T-helper 2 cell treated with Interferon-gamma antibody and Interleukin-4, amounts not matched to agents 5 μg/mL and 100 μg/mL, for 36 hours (primary cell): Measurements from ENCODE around the gene ERLIN1.
"Not testable (repeated sequence)": the region's sequence is repeated elsewhere in the genome, so short reads cannot be mapped to it uniquely, and the experiment has no call there.

Source experiments
- DNase-seq: peaks from one replicate; pipeline ENCODE4 v3.0.0; 2021; ENCODE audit warnings: low spot score
- H3K27ac Mint-ChIP-seq: one replicate; pipeline ENCODE4 v1.8.0; 2021; ENCODE audit warnings: mild to moderate bottlenecking, mixed read lengths
- H3K27me3 Mint-ChIP-seq: one replicate; pipeline ENCODE4 v1.8.0; 2021; ENCODE audit warnings: low read depth, mixed read lengths
- H3K36me3 Mint-ChIP-seq: one replicate; pipeline ENCODE4 v1.8.0; 2021; ENCODE audit warnings: low read depth, mixed read lengths
- H3K4me1 Mint-ChIP-seq: one replicate; pipeline ENCODE4 v1.8.0; 2021; ENCODE audit warnings: low read depth, mixed read lengths
- H3K4me3 Mint-ChIP-seq: one replicate; pipeline ENCODE4 v1.8.0; 2022; ENCODE audit warnings: mild to moderate bottlenecking, moderate library complexity, mixed read lengths
- H3K9me3 Mint-ChIP-seq: one replicate; pipeline ENCODE4 v1.8.0; 2021; ENCODE audit warnings: mixed read lengths

ERLIN1 gene

GRCh38 chr10:100133801-100134200, 52.0 kb downstream of the ERLIN1 start:
- Mint-ChIP-seq H3K4me3 (no peak overlapping the region), H3K4me1 (no peaks in the 10 kb centered on the region), H3K9me3 (peaks cover 13% of the 10 kb centered on the region), H3K27me3 (peaks cover 30% of the 10 kb centered on the region), H3K27ac (no peak overlapping the region), H3K36me3 (no peaks in the 10 kb centered on the region)
- DNase-seq, result no peak

GRCh38 chr10:100132427-100132826, 53.4 kb downstream of the ERLIN1 start:
- Mint-ChIP-seq H3K9me3 (peaks cover 13% of the 10 kb centered on the region), H3K4me3 (no peak overlapping the region), H3K36me3 (no peaks in the 10 kb centered on the region), H3K4me1 (no peaks in the 10 kb centered on the region), H3K27me3 (peaks cover 38% of the 10 kb centered on the region), H3K27ac (no peak overlapping the region)
- no peak for DNase-seq

GRCh38 chr10:100131571-100131970, 54.3 kb downstream of the ERLIN1 start:
- DNase-seq, result no peak
- Mint-ChIP-seq H3K36me3 (no peaks in the 10 kb centered on the region), H3K4me1 (no peaks in the 10 kb centered on the region), H3K27me3 (peaks cover 38% of the 10 kb centered on the region), H3K27ac (no peak overlapping the region), H3K4me3 (no peak overlapping the region), H3K9me3 (peaks cover 12% of the 10 kb centered on the region)

- no peak overlapping the region for H3K27ac Mint-ChIP-seq
- peaks cover 37% of the 10 kb centered on the region for H3K27me3 Mint-ChIP-seq
- no peak for DNase-seq
- H3K36me3 Mint-ChIP-seq, result no peaks in the 10 kb centered on the region
- H3K4me1 Mint-ChIP-seq, result no peaks in the 10 kb centered on the region
- peaks cover 9% of the 10 kb centered on the region for H3K9me3 Mint-ChIP-seq
- H3K4me3 Mint-ChIP-seq, result no peak overlapping the region
These were observed 55.0 kb downstream of the ERLIN1 start for GRCh38 chr10:100130831-100131230.

GRCh38 chr10:100129424-100129823, 56.4 kb downstream of the ERLIN1 start:
- H3K36me3 Mint-ChIP-seq, result no peaks in the 10 kb centered on the region
- no peak for DNase-seq
- H3K27me3 Mint-ChIP-seq, result peaks cover 34% of the 10 kb centered on the region
- no peak overlapping the region for H3K27ac Mint-ChIP-seq
- H3K4me1 Mint-ChIP-seq, result no peaks in the 10 kb centered on the region
- H3K9me3 Mint-ChIP-seq, result peaks cover 3% of the 10 kb centered on the region
- no peak overlapping the region for H3K4me3 Mint-ChIP-seq

GRCh38 chr10:100128951-100129350, 56.9 kb downstream of the ERLIN1 start:
- H3K36me3 Mint-ChIP-seq, result no peaks in the 10 kb centered on the region
- no peak for DNase-seq
- peaks cover 3% of the 10 kb centered on the region for H3K9me3 Mint-ChIP-seq
- no peaks in the 10 kb centered on the region for H3K4me1 Mint-ChIP-seq
- no peak overlapping the region for H3K27ac Mint-ChIP-seq
- H3K27me3 Mint-ChIP-seq, result peaks cover 34% of the 10 kb centered on the region
- H3K4me3 Mint-ChIP-seq, result no peak overlapping the region

- not testable (repeated sequence) for H3K27ac Mint-ChIP-seq, H3K9me3 Mint-ChIP-seq, H3K36me3 Mint-ChIP-seq
These were observed 60.5 kb downstream of the ERLIN1 start for GRCh38 chr10:100125335-100125734.

GRCh38 chr10:100124097-100124496, 61.7 kb downstream of the ERLIN1 start:
- Mint-ChIP-seq H3K27me3 (peaks cover 16% of the 10 kb centered on the region), H3K36me3 (no peaks in the 10 kb centered on the region), H3K4me3 (no peak overlapping the region), H3K9me3 (no peaks in the 10 kb centered on the region), H3K27ac (no peak overlapping the region), H3K4me1 (peaks cover 14% of the 10 kb centered on the region)
- DNase-seq, result no peak

More at GRCh38 chr10:100125335-100125734, 60.5 kb downstream of the ERLIN1 start:
- DNase-seq, H3K4me3 Mint-ChIP-seq: not testable (repeated sequence)
- Mint-ChIP-seq H3K27me3 (peaks cover 17% of the 10 kb centered on the region), H3K4me1 (peaks cover 14% of the 10 kb centered on the region)

GRCh38 chr10:100122780-100123179, 63.0 kb downstream of the ERLIN1 start:
- H3K27me3 Mint-ChIP-seq, result peaks cover 7% of the 10 kb centered on the region
- H3K36me3 Mint-ChIP-seq, result no peaks in the 10 kb centered on the region
- no peak for DNase-seq
- peak overlapping the region; percentile 72 for H3K4me3 Mint-ChIP-seq
- peak overlapping the region; percentile 62 for H3K27ac Mint-ChIP-seq
- H3K9me3 Mint-ChIP-seq, result no peaks in the 10 kb centered on the region
- H3K4me1 Mint-ChIP-seq, result peaks cover 15% of the 10 kb centered on the region

GRCh38 chr10:100120550-100120949, 65.3 kb downstream of the ERLIN1 start:
- Mint-ChIP-seq H3K27me3 (peaks cover 20% of the 10 kb centered on the region), H3K9me3 (no peaks in the 10 kb centered on the region), H3K36me3 (no peaks in the 10 kb centered on the region), H3K4me1 (peaks cover 15% of the 10 kb centered on the region), H3K4me3 (no peak overlapping the region), H3K27ac (no peak overlapping the region)
- DNase-seq, result no peak

GRCh38 chr10:100119726-100120125, 66.1 kb downstream of the ERLIN1 start:
- no peak for DNase-seq
- no peaks in the 10 kb centered on the region for H3K36me3 Mint-ChIP-seq
- no peak overlapping the region for H3K27ac Mint-ChIP-seq
- H3K27me3 Mint-ChIP-seq, result peaks cover 23% of the 10 kb centered on the region
- H3K9me3 Mint-ChIP-seq, result no peaks in the 10 kb centered on the region
- peaks cover 15% of the 10 kb centered on the region for H3K4me1 Mint-ChIP-seq
- no peak overlapping the region for H3K4me3 Mint-ChIP-seq

GRCh38 chr10:100114976-100115770, 70.7 kb downstream of the ERLIN1 start:
- no peak for DNase-seq
- Mint-ChIP-seq H3K27ac (no peak overlapping the region), H3K4me3 (no peak overlapping the region), H3K27me3 (peaks cover 30% of the 10 kb centered on the region), H3K36me3 (no peaks in the 10 kb centered on the region), H3K9me3 (no peaks in the 10 kb centered on the region), H3K4me1 (peaks cover 2% of the 10 kb centered on the region)

GRCh38 chr10:100114460-100114859, 71.4 kb downstream of the ERLIN1 start:
- peaks cover 29% of the 10 kb centered on the region for H3K27me3 Mint-ChIP-seq

GRCh38 chr10:100109670-100110069, 76.2 kb downstream of the ERLIN1 start:
- Mint-ChIP-seq H3K27ac (no peak overlapping the region), H3K4me3 (no peak overlapping the region), H3K4me1 (no peaks in the 10 kb centered on the region), H3K27me3 (peaks cover 14% of the 10 kb centered on the region), H3K9me3 (no peaks in the 10 kb centered on the region), H3K36me3 (no peaks in the 10 kb centered on the region)
- DNase-seq, result no peak

More at GRCh38 chr10:100114460-100114859, 71.4 kb downstream of the ERLIN1 start:
- Mint-ChIP-seq H3K4me1 (peaks cover 2% of the 10 kb centered on the region), H3K27ac (no peak overlapping the region), H3K9me3 (no peaks in the 10 kb centered on the region), H3K36me3 (no peaks in the 10 kb centered on the region), H3K4me3 (no peak overlapping the region)
- DNase-seq, result no peak

- Mint-ChIP-seq H3K27me3 (peaks cover 16% of the 10 kb centered on the region), H3K9me3 (no peaks in the 10 kb centered on the region), H3K27ac (no peak overlapping the region), H3K36me3 (no peaks in the 10 kb centered on the region), H3K4me1 (no peaks in the 10 kb centered on the region), H3K4me3 (no peak overlapping the region)
- DNase-seq, result no peak
These were observed 79.0 kb downstream of the ERLIN1 start for GRCh38 chr10:100106865-100107264.
